Stomach (tissue), 9 donors: ENCODE results near the gene SVIL. TPM values are rescaled to one million over a fixed set of nuclear protein-coding genes. Genes with fewer than 3 reads are reported as not detected.

ENCODE experiments used
- DNase-seq, 2 donors: peaks; one replicate each; pipeline versions ENCODE4 v3.0.0 to v3.0.0-alpha.2; 2013 to 2019
- H3K27ac ChIP-seq, 5 donors: fragments of 200-600 bp in 4 of 5; sonication (generic) in 4 of 5; one replicate each; pipeline ENCODE4 v1.5.1; 2013 to 2019; ENCODE audit warnings: mild to moderate bottlenecking in 1 of 5, moderate library complexity in 1 of 5
- H3K27me3 ChIP-seq, 3 donors: fragments of 200-600 bp; sonication (generic); one replicate each; pipeline ENCODE4 v1.5.1; 2017 to 2019; ENCODE audit warnings: mixed run types in 1 of 3
- H3K36me3 ChIP-seq, 4 donors: fragments of 200-600 bp; sonication (generic); 1 replicate in 3 of 4; 2 replicates in 1 of 4; pipeline ENCODE4 v1.5.1; 2016 to 2019
- H3K4me1 ChIP-seq, 4 donors: fragments of 200-600 bp; sonication (generic); one replicate each; pipeline ENCODE4 v1.5.1; 2016 to 2019
- H3K4me3 ChIP-seq, 4 donors: fragments of 200-600 bp; sonication (generic) in 3 of 4; one replicate each; pipeline ENCODE4 v1.5.1; 2016 to 2019; ENCODE audit warnings: mild to moderate bottlenecking in 1 of 4
- H3K9me3 ChIP-seq, 4 donors: fragments of 200-600 bp; sonication (generic); one replicate each; pipeline ENCODE4 v1.5.1; 2016 to 2019
- EP300 ChIP-seq: sonication (generic); formaldehyde crosslinking; IDR thresholded peaks from one replicate; pipeline ENCODE4 v1.6.1; 2017; ENCODE audit warnings: antibody characterized with exemption
- POLR2A ChIP-seq, 4 donors: fragments of 450-650 bp; IDR thresholded peaks; one replicate each; pipeline ENCODE4 v1.6.1; 2016; ENCODE audit warnings: antibody characterized with exemption in 4 of 4, control low read depth in 2 of 4, mild to moderate bottlenecking in 1 of 4, moderate library complexity in 1 of 4
- POLR2AphosphoS5 ChIP-seq, 3 donors: sonication (generic); formaldehyde crosslinking; IDR thresholded peaks; one replicate each; pipeline ENCODE4 v1.6.1; 2016; ENCODE audit warnings: antibody characterized with exemption in 3 of 3
- WGBS, 5 donors: extraction: QIAGEN DNeasy Blood & Tissue Kit in 3 of 5; methylation state at CpG; one replicate each; pipeline versions ENCODE4 v1.1.5 to v1.1.7; 2013 to 2018; 5-methylcytosine and 5-hydroxymethylcytosine counted together
- intact Hi-C: fragments of 100-400 bp; cut with DNase I; formaldehyde crosslinking; loops from one replicate; pipeline ENCODE4 v1.15.1; 2023; ENCODE audit warnings: low total_unique reads
- polyA plus RNA-seq, 3 donors: library from polyadenylated mRNA; stranded (reverse); fragments of 200-250 nt; gene quantifications; one replicate each; pipeline ENCODE4 v1.2.3, GENCODE V29; 2013
- total RNA-seq, 5 donors: library from RNA; depleted of rRNA; stranded (reverse); fragments of >200 nt; gene quantifications; one replicate each; pipeline versions ENCODE4 v1.1.0 to v1.2.3, GENCODE V29; 2014 to 2016
- TF ChIP-seq, protein P1 (sequence below), 7 experiments: fragments of 450-650 bp in 4 of 7; fragments of 200-600 bp in 3 of 7; sonication (generic) in 3 of 7; IDR thresholded peaks; one replicate each; pipeline ENCODE4 v1.5.1; 2016 to 2019; ENCODE audit warnings: antibody characterized with exemption in 7 of 7, control low read depth in 2 of 7, mild to moderate bottlenecking in 1 of 7
- donor health status: healthy with polysubstance abuse.
- donor health status: Bipolar disorder and iron deficiency.
- donor health status: healthy.

Gene SVIL
- total and polyA plus RNA-seq, 8 donors: 6.8 to 400 (median 112) TPM

DNA sequence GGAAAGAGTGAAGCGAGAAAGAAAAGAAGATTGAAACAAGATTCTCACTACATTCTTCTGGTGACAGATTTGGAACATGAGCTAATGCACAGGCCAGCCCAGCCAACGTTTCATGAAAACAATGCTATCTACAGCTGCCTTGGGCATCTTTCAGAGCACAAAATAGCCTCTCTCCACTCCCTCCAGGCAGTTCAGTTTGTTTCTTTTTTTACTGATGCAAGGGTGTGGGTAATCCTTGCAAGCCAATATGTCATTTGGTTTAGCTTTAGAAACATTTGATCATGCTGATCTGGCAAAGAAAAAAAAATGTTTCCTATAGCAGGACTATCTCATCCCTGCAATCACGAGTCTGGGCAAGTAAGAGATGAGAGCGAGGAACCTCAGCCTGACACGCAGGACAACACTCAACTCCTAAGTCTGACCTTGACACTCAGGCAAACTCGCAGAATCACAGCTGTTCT is 35.9 kb downstream of the SVIL start:
- intact Hi-C loops: loop anchor here (10.0 kb wide), 1 partner anchor 136 kb away; no protein-coding TSS in a partner anchor
- Histone ChIP-seq H3K4me3 (no peak overlapping the region), H3K36me3 (peaks cover 0 to 14% (median 2%) of the 10 kb centered on the region in 4 donors), H3K4me1 (peaks cover 0 to 39% (median 16%) of the 10 kb centered on the region in 4 donors), H3K27me3 (no peaks in the 10 kb centered on the region), H3K9me3 (no peaks in the 10 kb centered on the region), H3K27ac (peak overlapping the region in 4 of 5 donors; percentile 41 to 71 (median 61))
- TF ChIP-seq POLR2A (IDR thresholded peaks at IDR 0.05): no peak
- TF ChIP-seq, protein P1, sequence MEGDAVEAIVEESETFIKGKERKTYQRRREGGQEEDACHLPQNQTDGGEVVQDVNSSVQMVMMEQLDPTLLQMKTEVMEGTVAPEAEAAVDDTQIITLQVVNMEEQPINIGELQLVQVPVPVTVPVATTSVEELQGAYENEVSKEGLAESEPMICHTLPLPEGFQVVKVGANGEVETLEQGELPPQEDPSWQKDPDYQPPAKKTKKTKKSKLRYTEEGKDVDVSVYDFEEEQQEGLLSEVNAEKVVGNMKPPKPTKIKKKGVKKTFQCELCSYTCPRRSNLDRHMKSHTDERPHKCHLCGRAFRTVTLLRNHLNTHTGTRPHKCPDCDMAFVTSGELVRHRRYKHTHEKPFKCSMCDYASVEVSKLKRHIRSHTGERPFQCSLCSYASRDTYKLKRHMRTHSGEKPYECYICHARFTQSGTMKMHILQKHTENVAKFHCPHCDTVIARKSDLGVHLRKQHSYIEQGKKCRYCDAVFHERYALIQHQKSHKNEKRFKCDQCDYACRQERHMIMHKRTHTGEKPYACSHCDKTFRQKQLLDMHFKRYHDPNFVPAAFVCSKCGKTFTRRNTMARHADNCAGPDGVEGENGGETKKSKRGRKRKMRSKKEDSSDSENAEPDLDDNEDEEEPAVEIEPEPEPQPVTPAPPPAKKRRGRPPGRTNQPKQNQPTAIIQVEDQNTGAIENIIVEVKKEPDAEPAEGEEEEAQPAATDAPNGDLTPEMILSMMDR (IDR thresholded peaks at IDR 0.05): no peak
- TF ChIP-seq POLR2AphosphoS5 (IDR thresholded peaks at IDR 0.05): no peak
- TF ChIP-seq EP300: no peak
- DNase-seq: peak in 1 of 2 donors; percentile 70
- WGBS, 5 donors: 51 to 67% (median 58%) methylated on average over 6 of the region's 6 CpGs

DNA sequence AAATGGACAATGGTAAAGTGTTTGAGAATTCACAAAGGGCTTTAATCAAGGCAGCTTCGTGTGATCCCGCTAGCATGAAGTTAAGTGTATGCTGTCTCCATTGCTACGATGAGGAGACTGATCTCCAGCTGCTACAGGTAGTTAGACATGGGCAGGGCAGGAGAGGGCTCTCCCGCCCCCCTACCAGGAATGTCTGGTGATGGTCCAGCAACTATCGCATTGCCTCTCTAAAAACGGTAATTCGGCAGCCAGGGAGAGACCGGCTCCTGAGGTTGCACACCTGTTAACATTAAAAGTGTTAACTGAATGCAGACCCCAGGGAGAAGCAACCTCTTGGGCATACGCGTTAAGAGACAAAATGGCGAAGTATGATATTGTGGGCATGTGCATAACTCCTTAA is 37.9 kb downstream of the SVIL start:
- TF ChIP-seq EP300 (no peak), POLR2AphosphoS5 (IDR thresholded peaks at IDR 0.05) (no peak), POLR2A (IDR thresholded peaks at IDR 0.05) (no peak)
- TF ChIP-seq, protein P1 (IDR thresholded peaks at IDR 0.05): no peak
- H3K4me3 ChIP-seq: no peak overlapping the region
- no peak overlapping the region for H3K27ac ChIP-seq
- H3K27me3 ChIP-seq: no peaks in the 10 kb centered on the region
- peaks cover 0 to 41% (median 15%) of the 10 kb centered on the region in 4 donors for H3K4me1 ChIP-seq
- H3K36me3 ChIP-seq: peaks cover 0 to 10% (median 2%) of the 10 kb centered on the region in 4 donors
- intact Hi-C loops: loop anchor here (10.0 kb wide), 1 partner anchor 138 kb away; no protein-coding TSS in a partner anchor
- DNase-seq: no peak
- no peaks in the 10 kb centered on the region for H3K9me3 ChIP-seq
- 90 to 95% (median 93%) methylated on average over 10 to 11 of the region's 11 CpGs for WGBS, 5 donors

DNA sequence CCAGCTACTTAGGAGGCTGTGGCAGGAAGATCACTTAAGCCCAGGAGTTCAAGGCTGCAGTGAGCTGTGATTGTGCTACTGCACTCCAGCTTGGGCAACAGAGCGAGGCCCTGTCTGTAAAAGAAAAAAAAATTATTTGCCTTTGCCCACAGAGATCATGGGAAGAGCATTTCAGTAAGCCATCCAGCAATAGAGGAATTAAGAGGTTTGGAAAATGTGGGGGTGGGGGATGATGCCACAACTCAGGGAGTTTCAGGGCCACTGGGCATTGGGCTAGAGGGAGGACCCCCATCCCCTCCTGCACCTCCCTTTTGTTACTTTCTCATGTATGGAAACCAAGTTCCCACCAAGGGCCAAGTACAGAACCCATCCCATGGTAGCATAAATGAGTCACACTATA is 38.4 kb downstream of the SVIL start:
- Histone ChIP-seq H3K27ac (no peak overlapping the region), H3K4me1 (peaks cover 0 to 46% (median 17%) of the 10 kb centered on the region in 4 donors), H3K36me3 (peaks cover 0 to 10% (median under 1%) of the 10 kb centered on the region in 4 donors), H3K9me3 (no peaks in the 10 kb centered on the region), H3K4me3 (no peak overlapping the region), H3K27me3 (no peaks in the 10 kb centered on the region)
- no peak for DNase-seq
- TF ChIP-seq, protein P1 (IDR thresholded peaks at IDR 0.05): no peak
- TF ChIP-seq POLR2A (IDR thresholded peaks at IDR 0.05): no peak
- no peak for TF ChIP-seq EP300
- no peak for TF ChIP-seq POLR2AphosphoS5 (IDR thresholded peaks at IDR 0.05)
- intact Hi-C loops: loop anchor here (10.0 kb wide), 1 partner anchor 138 kb away; no protein-coding TSS in a partner anchor
- WGBS, 5 donors: 88 to 100% (median 94%) methylated on average over 1 of the region's 1 CpG

GRCh38 chr10:29595636-29596225 is 39.0 kb downstream of the SVIL start:
- intact Hi-C loops: loop anchor here (10.0 kb wide), 1 partner anchor 139 kb away; no protein-coding TSS in a partner anchor
- Histone ChIP-seq H3K27ac (peak overlapping the region in 1 of 5 donors; percentile 44), H3K4me1 (peaks cover 0 to 52% (median 21%) of the 10 kb centered on the region in 4 donors), H3K9me3 (no peaks in the 10 kb centered on the region), H3K36me3 (peaks cover 0 to 10% (median 0%) of the 10 kb centered on the region in 4 donors), H3K27me3 (no peaks in the 10 kb centered on the region), H3K4me3 (no peak overlapping the region)
- TF ChIP-seq POLR2A (IDR thresholded peaks at IDR 0.05): no peak
- no peak for TF ChIP-seq POLR2AphosphoS5 (IDR thresholded peaks at IDR 0.05)
- TF ChIP-seq EP300: no peak
- TF ChIP-seq, protein P1 (IDR thresholded peaks at IDR 0.05): no peak
- DNase-seq: no peak
- 90 to 94% (median 92%) methylated on average over 9 to 10 of the region's 10 CpGs for WGBS, 5 donors
